Hepatocyte (in vitro differentiated cells): ENCODE results near the gene RXRA. TPM values are rescaled to one million over a fixed set of nuclear protein-coding genes. Genes with fewer than 3 reads are reported as not detected.
"Not testable (repeated sequence)": the region's sequence is repeated elsewhere in the genome, so short reads cannot be mapped to it uniquely, and the experiment has no call there.

Experiments
- DNase-seq: peaks from one replicate; pipeline ENCODE4 v3.0.0-alpha.2; 2016; ENCODE audit warnings: low spot score
- H2AFZ ChIP-seq: fragments of 200-600 bp; sonication (generic); 2 replicates; pipeline ENCODE4 v1.6.0; 2016; ENCODE audit warnings: antibody characterized with exemption, mild to moderate bottlenecking
- H3K27ac ChIP-seq: fragments of 200-600 bp; sonication (generic); 2 replicates; pipeline ENCODE4 v1.5.1; 2016; ENCODE audit warnings: mild to moderate bottlenecking
- H3K27me3 ChIP-seq: fragments of 200-600 bp; sonication (generic); 2 replicates; pipeline ENCODE4 v1.6.1; 2016
- H3K36me3 ChIP-seq: fragments of 200-600 bp; sonication (generic); replicated peaks from 2 replicates; pipeline ENCODE4 v1.5.1; 2016; ENCODE audit warnings: low read depth; ENCODE audit not compliant: insufficient read depth
- H3K4me1 ChIP-seq: fragments of 200-600 bp; sonication (generic); 2 replicates; pipeline ENCODE4 v1.5.1; 2016; ENCODE audit warnings: mild to moderate bottlenecking, moderate library complexity; ENCODE audit not compliant: insufficient read depth
- H3K4me2 ChIP-seq: fragments of 200-600 bp; sonication (generic); 2 replicates; pipeline ENCODE4 v1.6.0; 2016
- H3K4me3 ChIP-seq: fragments of 200-600 bp; sonication (generic); 2 replicates; pipeline ENCODE4 v1.5.1; 2016; ENCODE audit warnings: mild to moderate bottlenecking
- H3K79me2 ChIP-seq: fragments of 200-600 bp; sonication (generic); 2 replicates; pipeline ENCODE4 v1.6.0; 2017; ENCODE audit warnings: mild to moderate bottlenecking
- H3K9me2 ChIP-seq: fragments of 200-600 bp; sonication (generic); replicated peaks from 2 replicates; pipeline ENCODE4 v1.6.0; 2017; ENCODE audit warnings: mild to moderate bottlenecking; ENCODE audit not compliant: insufficient read depth
- H3K9me3 ChIP-seq: fragments of 200-600 bp; sonication (generic); 2 replicates; pipeline ENCODE4 v1.5.1; 2016; ENCODE audit warnings: low read depth, mild to moderate bottlenecking
- H4K20me1 ChIP-seq: fragments of 200-600 bp; sonication (generic); 2 replicates; pipeline ENCODE4 v1.6.0; 2016; ENCODE audit warnings: mild to moderate bottlenecking; ENCODE audit not compliant: insufficient read depth, poor library complexity, severe bottlenecking
- EZH2 ChIP-seq: fragments of 200-600 bp; sonication (generic); IDR thresholded peaks from 2 replicates; pipeline ENCODE4 v1.6.1; 2016; ENCODE audit warnings: antibody characterized with exemption, mild to moderate bottlenecking, borderline replicate concordance
- EZH2phosphoT487 ChIP-seq: fragments of 200-600 bp; sonication (generic); IDR thresholded peaks from one replicate; pipeline ENCODE4 v1.6.1; 2018; ENCODE audit warnings: antibody characterized with exemption, mild to moderate bottlenecking, low read depth, moderate library complexity; ENCODE audit not compliant: unreplicated experiment, severe bottlenecking
- WGBS: methylation state at CpG from one replicate; pipeline ENCODE4 v1.1.6; 2016; ENCODE audit warnings: low lambda C conversion rate; ENCODE audit errors: missing lambda C conversion rate; 5-methylcytosine and 5-hydroxymethylcytosine counted together
- polyA plus RNA-seq: library from polyadenylated mRNA; unstranded; fragments of >200 nt; fragmentation: Nextera tagmentation; extraction: Ambion mirVana; gene quantifications from 2 replicates; pipeline ENCODE4 v1.2.1, GENCODE V29; 2016
- total RNA-seq: library from RNA; depleted of rRNA; stranded (reverse); fragments of >200 nt; gene quantifications from 2 replicates; pipeline ENCODE4 v1.2.3, GENCODE V29; 2014
- TF ChIP-seq, protein P1 (sequence below): fragments of 200-600 bp; sonication (generic); IDR thresholded peaks from 2 replicates; pipeline ENCODE4 v1.5.1; 2016; ENCODE audit warnings: antibody characterized with exemption, mild to moderate bottlenecking; ENCODE audit not compliant: poor library complexity

Gene RXRA
- total and polyA plus RNA-seq, 2 experiments from 2014 or later = 35.9 to 41.6 TPM

- WGBS = 85% methylated on average over 15 of the region's 15 CpGs
- H3K4me2 ChIP-seq = peak overlapping the region; percentile 37
- no peak overlapping the region for H3K4me3 ChIP-seq
- H3K79me2 ChIP-seq = no peaks in the 10 kb centered on the region
- no peaks in the 10 kb centered on the region for H3K9me2 ChIP-seq
- TF ChIP-seq EZH2 = no peak
- H3K36me3 ChIP-seq = no peaks in the 10 kb centered on the region
- H3K27ac ChIP-seq = no peak overlapping the region
- no peaks in the 10 kb centered on the region for H3K4me1 ChIP-seq
- H4K20me1 ChIP-seq = no peaks in the 10 kb centered on the region
- no peaks in the 10 kb centered on the region for H3K27me3 ChIP-seq
- no peak overlapping the region for H2AFZ ChIP-seq
- DNase-seq = no peak
- H3K9me3 ChIP-seq = no peaks in the 10 kb centered on the region
Observed at GRCh38 chr9:134306636-134307600, 19.3 kb upstream of the RXRA start.

DNA sequence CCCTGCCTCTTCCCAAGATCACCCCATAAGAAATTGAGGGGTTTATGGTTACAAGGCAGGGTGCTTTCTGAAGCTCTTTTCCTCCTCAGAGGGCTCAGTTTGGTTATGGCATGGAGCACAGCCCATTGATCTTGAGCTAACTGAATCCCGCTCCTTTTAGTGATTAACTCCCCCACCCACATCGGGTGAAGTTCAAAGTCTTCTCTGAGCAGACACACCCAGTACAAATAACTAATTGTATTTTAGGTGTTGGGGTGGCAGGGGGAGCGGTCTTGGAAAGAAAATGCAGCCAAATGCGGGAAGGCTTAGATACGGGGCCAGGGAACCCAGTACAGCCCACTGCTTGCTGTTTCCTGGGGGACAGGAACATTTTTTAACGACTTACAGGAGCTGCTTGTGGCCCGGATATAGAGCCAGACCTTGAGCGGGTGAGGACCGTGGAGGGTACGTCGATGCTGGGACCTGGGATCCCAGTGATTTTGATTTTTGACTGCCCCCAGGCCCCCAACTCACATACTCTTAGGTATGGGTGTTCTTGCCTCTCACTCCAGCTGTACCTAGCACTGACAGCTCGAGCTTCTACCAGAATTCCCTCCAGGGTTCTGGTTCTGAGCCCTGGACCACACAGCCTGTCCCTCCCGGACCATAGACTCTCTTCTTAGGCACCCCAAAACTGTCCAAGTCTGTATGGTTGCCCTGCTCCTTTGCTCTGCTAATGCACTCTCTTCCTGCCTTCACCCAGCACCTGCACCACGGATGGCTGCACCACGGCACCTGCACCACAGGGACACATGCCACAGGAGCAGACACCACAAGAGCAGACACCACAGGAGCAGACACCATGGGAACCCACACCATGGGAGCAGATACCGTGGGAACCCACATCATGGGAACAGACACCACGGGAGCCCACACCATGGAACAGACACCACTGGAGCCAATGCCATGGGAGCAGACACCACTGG, 18.3 kb upstream of the RXRA start:
- peak overlapping the region; percentile 37 for H3K4me2 ChIP-seq

GRCh38 chr9:134308639-134309220, 17.5 kb upstream of the RXRA start:
- H3K9me2 ChIP-seq, H2AFZ ChIP-seq, H3K27me3 ChIP-seq, H4K20me1 ChIP-seq, H3K4me2 ChIP-seq, DNase-seq, H3K4me1 ChIP-seq, H3K27ac ChIP-seq, H3K9me3 ChIP-seq, H3K36me3 ChIP-seq, H3K4me3 ChIP-seq, H3K79me2 ChIP-seq: not testable (repeated sequence)
- 89% methylated on average over 12 of the region's 14 CpGs for WGBS

More for the DNA sequence above, 18.3 kb upstream of the RXRA start:
- H3K27me3 ChIP-seq = no peaks in the 10 kb centered on the region
- no peaks in the 10 kb centered on the region for H3K36me3 ChIP-seq
- H3K9me3 ChIP-seq = no peaks in the 10 kb centered on the region
- H4K20me1 ChIP-seq = no peaks in the 10 kb centered on the region
- TF ChIP-seq EZH2phosphoT487 (no peak), EZH2 (no peak)
- TF ChIP-seq, protein P1, sequence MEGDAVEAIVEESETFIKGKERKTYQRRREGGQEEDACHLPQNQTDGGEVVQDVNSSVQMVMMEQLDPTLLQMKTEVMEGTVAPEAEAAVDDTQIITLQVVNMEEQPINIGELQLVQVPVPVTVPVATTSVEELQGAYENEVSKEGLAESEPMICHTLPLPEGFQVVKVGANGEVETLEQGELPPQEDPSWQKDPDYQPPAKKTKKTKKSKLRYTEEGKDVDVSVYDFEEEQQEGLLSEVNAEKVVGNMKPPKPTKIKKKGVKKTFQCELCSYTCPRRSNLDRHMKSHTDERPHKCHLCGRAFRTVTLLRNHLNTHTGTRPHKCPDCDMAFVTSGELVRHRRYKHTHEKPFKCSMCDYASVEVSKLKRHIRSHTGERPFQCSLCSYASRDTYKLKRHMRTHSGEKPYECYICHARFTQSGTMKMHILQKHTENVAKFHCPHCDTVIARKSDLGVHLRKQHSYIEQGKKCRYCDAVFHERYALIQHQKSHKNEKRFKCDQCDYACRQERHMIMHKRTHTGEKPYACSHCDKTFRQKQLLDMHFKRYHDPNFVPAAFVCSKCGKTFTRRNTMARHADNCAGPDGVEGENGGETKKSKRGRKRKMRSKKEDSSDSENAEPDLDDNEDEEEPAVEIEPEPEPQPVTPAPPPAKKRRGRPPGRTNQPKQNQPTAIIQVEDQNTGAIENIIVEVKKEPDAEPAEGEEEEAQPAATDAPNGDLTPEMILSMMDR = no peak
- no peaks in the 10 kb centered on the region for H3K9me2 ChIP-seq
- no peak overlapping the region for H3K27ac ChIP-seq
- H3K4me3 ChIP-seq = no peak overlapping the region
- WGBS = 78% methylated on average over 17 of the region's 17 CpGs
- no peak overlapping the region for H2AFZ ChIP-seq
- no peaks in the 10 kb centered on the region for H3K4me1 ChIP-seq
- H3K79me2 ChIP-seq = no peaks in the 10 kb centered on the region
- no peak for DNase-seq

DNA sequence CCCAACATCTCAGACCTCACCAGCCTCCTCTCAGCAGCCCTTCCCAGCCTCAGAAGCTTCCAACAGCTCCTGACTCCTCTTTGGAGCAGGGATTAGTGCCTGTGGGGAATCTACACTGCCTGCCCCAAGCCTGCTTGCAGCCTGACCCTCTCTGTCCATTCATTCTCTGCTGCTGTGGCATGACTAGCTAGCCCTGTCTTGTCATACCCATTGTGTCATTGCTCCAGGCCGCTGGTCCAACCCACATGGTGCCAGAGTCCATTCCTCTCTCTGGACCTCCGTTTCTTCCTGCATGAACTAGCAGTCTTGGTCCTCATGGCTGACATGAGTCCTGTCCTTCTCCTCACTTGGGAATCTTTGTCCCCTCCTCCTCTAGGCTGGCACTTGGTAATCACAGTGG, 12.8 kb upstream of the RXRA start:
- Histone ChIP-seq H3K36me3 (no peaks in the 10 kb centered on the region), H4K20me1 (no peaks in the 10 kb centered on the region), H3K4me1 (peaks cover 12% of the 10 kb centered on the region), H3K9me2 (no peaks in the 10 kb centered on the region), H3K27ac (no peak overlapping the region), H2AFZ (no peak overlapping the region), H3K9me3 (no peaks in the 10 kb centered on the region), H3K4me2 (no peak overlapping the region), H3K79me2 (no peaks in the 10 kb centered on the region), H3K4me3 (no peak overlapping the region), H3K27me3 (no peaks in the 10 kb centered on the region)
- 89% methylated on average over 2 of the region's 2 CpGs for WGBS
- TF ChIP-seq EZH2phosphoT487 = no peak
- TF ChIP-seq EZH2 = no peak
- TF ChIP-seq, protein P1 = no peak
- no peak for DNase-seq
